Raji (cell line): Measurements from ENCODE around the gene CHST12.

Experiments used
- POLR2A ChIP-seq: IDR thresholded peaks from 2 replicates; pipeline ENCODE4 v1.6.1; 2011; ENCODE audit warnings: low read depth, low read length, control low read depth; ENCODE audit not compliant: insufficient read depth

Gene CHST12

DNA sequence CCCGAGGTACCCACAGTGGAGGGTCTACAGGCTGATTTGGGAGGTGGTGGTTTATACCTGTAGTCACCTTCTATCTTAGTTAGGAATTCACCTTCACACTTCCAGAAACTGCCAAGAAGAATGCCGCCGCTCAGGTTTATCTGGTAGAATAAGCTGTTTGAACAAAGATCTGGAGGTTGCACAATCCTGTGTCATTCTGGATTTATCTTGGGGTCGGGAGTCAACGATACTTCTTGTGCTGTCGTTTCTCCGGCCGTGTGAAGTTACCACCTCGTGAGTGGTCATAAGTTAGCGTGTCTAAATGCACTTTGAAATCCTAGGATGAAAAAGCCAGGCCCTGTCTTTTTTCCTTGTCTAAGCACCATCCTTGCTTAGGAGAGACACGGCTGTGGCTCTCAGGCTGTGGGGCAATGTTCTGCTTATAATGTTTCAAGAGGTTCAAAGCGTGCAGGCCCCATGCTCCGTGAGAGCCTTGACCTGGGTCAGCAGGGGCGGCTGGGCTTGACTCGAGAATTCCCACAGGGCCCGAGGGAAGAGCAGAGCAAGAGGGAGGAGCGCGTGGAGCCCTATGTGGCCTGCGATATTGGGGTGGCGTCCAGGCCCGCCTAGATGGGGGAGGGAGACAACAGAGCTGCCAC is 37.3 kb downstream of the CHST12 start:
- no peak for TF ChIP-seq POLR2A

DNA sequence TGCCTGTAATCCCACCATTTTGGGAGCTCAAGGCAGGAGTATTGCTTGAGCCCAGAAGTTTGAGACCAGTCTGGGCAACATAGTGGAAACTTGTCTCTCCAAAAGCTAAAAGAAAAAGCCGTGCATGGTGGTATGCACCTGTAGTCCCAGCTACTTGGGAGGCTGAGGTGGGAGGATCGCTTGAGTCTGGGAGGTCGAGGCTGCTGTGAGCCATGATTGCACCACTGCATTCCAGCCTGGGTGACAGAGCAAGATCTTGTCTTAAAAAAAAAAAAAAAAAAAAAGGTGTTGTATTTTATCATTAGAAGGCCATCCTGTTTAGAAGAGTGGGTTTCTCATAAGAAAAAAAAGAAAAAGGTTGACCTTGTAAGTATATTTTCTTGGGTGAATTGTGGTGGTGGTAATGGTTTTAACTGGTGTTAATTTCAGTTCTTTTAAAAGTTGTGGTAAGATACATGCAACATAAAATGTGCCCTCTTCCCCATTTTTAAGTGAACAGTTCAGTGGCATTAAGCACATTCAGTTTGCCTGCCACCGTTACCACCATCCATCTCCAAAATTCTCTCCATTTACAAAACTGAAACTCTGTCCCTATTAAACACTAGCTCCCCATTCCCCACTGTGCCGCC is 38.1 kb downstream of the CHST12 start:
- no peak for TF ChIP-seq POLR2A

DNA sequence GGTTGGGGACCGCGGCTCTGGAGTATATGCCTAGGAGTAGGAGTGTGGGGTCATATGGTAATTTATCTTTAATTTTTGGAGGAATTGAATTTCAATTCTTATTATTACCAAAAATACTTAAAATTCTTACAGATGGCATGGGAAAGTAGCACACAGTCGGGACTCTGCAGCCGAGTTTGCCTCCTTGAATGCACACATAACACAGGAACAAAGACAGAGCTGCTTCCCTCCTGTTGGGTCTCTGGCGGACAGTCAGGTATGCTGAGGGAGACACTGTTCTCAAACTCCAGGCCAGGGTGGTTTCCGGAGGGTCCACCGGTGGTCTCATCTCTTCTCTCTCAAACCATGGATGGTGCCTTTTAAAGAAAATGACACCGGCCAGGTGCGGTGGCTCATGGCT is 40.1 kb downstream of the CHST12 start:
- no peak for TF ChIP-seq POLR2A

DNA sequence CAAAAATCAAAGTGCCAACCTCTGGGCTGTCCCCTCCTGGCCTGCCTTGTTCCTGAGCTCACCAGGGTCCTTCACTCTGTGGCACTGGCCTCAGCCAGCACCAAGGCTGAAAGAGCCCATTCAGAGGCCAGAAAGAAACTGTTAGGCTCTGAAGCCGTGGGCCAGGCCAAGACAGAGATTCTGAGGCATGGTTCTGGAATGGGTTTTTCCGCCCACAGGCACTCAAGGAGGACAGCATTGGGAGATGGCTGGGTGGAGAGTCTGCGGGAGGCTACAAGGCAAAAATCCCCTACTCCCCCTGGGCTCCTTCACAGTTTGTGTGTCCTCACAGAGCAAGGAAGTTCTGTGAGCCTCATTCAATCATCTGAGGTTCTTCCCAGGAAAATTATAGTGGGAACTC is 41.1 kb downstream of the CHST12 start:
- no peak for TF ChIP-seq POLR2A

DNA sequence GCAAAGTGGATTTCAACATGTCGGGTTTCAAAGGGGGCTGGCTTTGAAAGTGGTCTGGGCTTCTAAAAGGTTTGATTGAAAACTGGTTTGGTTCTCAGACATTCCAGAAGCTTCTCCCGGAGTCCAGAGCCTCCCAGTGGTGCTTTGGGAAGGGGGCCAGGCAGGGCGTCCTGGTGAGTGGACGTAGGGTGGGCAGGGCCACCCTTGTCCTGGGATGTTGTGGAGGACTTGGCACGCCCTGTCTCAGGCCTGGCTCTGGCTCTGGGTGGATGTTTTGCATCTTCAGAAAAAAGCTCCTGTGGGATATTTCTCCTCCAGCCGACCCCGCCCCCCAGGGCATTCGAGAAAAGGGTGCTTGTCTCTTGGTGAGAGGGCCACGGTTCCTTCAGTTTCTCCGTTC is 41.6 kb downstream of the CHST12 start:
- TF ChIP-seq POLR2A: no peak

DNA sequence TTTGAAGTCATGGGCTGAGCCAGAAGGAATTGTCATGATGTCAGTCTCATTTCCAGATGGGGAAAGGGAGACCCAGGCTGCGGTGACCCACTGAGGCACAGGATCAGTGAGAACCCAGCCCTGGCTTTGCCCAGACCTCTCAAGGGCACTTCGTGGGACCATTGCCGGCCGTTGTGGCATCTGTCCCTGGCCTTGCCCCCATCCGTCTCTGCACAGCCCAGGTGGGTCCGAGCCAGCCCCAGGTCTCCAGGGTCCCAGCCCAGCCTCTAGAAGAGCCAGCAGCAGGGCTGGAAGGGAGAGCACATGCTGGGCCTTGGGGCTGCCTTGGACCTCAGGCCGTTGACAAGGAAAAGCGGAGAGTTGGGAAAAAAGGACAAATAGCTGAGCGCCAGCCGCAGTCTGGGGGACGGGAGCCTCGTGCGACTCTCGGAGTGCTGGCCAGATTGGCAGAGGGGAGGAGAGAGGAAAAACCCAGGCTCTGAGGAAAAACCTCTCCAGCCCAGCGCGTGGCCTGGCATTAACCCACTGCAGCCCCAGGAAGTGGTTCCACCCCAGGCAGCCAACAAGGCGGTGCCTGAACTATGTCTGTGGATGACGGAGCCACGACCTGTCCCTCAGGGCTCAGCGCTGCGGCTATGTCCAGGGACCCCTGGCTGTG is 42.6 kb downstream of the CHST12 start:
- no peak for TF ChIP-seq POLR2A

DNA sequence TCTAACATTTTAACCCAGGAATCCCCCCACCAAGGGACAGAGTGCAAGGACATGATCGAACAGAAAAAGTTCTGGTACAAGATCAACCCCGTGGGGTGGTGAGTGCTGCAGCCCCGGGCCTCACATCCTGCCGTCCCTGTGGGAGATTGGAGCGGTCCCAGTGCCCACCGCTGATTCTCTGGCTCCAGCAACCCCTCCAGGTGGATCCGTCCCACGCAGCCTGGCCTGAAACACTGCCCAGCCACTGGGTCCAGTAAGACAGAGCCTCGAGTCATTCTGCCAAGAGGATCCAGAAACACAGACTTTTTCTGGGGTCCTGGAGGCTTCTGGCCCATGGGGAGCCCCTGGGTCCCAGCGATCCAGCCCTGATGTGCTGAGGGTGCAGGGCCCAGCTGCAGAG is 43.3 kb downstream of the CHST12 start:
- TF ChIP-seq POLR2A: no peak

DNA sequence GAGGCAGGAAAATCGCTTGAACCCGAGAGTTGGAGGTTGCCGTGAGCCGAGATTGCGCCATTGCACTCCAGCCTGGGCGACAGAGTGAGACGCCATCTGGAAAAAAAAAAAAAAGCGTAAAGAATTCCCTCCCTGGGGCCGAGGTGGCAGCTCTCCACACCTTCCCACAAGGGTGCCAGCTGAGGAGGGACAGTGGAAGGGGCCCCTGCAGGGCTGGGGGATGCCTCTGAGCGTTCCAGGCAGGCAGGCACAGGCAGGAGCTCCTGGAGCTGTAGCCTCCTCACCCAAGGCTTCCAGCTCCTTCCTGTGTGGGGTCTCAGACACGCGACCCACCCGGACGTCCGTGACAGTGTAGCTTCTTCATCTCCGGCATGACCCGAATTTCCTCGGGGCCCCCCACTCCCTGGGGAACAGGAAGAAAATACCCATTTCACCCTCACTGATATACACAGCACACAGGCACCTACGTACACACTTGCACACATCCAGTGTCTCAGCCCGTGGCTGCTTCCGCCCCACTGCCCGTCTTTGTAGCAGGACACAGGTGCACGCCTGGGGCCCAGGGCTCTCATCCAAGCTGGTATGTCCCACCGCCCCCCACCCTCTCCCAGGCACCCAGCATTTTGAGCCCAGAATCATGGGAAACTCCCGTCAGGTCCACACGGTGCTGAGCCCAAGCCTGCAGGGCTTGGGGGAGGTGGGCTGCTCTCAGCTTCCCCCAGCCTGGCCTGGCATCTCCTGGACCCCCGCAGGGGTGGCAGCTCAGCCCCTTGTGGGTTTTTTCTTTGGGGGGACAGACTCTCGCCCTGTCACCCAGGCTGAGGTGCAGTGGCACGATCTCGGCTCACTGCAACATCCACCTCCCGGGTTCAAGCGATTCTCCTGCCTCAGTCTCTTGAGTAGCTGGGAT is 47.0 kb downstream of the CHST12 start:
- TF ChIP-seq POLR2A: no peak

DNA sequence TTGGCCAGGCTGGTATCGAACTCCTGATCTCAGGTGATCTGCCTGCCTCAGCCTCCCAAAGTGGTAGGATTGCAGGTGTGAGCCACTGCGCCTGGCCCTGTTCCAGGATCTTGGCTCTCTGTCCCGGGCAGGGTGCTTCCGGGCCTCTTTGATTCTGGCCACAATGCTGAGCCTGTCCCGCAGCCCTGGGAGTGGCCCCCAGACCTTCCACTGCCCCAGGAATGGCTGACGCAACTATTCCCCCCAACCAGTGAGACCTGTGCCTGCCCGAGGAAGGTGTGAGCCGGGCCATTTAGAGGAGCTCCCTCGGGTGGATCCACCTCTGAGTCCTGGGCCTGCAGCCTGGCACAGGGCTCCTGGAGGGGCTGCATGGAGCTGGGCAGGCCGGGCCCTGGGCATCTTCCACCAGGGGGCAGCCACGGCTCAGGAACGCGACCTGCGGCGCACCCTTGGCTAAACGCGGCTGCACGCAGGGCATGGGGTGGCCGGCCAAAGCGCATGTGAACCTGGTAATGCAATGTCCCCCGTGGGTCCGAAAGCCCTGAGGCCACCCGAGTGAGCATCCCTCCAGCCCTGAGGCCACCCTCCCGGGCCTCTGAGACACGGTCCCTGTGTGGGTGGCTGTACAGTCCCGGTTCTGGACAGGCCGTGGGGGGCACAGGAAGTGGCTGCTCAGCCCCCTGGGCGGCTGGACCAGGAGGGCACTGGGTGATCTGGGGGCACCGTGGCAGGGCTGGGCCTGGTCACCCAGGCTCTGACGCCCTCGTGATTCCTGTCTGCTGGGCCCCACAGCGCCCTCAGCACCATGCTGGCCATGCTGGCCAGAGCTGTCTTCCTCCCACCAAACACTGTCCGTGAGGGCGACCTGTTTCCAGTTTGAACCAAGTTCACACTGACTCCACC is 48.0 kb downstream of the CHST12 start:
- TF ChIP-seq POLR2A: 0 out of 2 replicates have a peak, but pooled peaks have one; percentile 11

DNA sequence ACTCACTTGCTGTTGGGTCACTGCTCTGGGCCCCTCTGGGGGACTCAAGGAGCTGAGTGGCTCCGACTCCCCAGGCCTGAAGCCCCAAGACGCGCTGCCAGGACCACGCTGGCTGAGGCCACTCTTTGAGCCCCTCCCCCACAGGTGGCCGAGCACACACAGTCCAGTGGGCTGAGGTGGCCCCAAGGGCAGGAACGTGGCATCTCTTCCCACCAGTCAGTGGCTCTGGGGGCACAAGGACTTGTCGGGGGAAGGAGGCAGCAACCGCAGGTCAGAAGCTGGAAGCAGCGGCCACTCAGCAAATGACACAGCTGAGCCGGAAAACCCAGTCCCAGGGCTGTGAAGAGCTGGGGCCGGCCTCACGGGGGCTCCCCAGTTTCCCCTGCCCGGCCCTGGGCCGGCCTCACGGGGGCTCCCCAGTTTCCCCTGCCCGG is 48.7 kb downstream of the CHST12 start:
- no peak for TF ChIP-seq POLR2A

DNA sequence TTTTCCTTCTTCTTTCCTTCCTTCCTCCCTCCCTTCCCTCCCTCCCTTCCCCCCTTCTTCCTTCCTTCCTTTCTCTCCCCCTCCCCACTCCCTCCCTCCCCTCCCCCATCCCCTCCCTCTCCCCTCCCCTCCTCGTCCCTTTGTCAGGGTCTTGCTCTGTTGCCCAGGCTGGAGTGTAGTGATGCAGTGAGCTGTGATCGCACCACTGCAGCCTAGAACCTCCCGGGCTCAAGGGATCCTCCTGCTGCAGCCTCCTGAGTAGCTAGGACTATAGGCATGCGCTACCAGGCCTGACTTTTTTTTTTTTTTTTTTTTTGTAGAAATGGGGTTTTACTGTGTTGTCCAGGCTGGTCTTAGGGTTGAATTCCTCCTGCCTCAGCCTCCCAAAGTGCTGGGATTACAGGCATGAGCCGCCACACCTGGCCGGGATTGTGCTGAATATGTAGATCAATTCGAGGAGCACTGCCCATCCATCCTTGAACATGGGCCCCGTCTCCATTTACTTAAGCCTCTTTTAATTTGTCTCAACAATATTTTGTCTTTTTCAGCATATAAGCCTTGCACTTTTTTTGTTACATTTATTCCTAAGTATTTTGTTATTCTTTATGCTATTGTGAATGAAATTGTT is 49.3 kb downstream of the CHST12 start:
- TF ChIP-seq POLR2A: no peak

DNA sequence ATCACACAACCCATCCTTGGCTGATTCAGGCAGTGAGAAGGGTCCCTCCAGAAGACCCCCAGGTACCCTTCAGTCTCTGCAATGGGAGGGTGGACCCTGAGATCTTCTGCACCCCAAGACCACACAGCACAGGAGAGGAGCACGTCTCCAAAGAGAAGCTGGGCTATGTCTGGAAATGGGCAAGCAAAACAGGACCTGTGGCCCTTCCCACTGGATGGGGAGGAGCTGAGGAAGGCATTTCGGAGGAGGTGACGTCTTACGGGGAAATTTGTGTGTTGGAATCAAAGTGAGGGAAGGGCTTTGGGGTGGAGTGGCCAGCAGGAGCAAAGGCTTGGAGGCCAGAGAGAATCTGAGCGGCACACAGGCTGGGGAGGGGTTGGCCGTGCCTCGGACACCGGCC is 56.3 kb downstream of the CHST12 start:
- TF ChIP-seq POLR2A: no peak

DNA sequence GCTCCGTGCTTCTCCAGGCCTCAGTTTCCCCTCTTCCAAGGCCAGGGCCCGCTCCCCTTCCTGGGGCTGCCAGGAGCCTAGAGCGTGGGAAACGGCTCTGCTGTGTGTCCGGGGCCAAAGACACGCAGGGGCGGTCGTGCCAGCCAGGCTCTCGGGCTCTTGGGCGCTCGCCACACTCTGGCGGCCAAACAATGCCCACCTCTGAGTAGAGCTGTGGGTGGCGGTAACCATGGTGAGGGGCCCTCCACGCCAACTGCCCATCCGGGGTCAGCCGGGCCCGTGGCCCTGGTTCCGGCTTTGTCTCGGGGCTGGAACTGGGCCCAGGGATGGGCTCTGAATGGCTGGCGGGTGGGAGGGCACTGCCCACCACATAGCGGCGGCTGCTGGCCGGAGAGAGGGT is 56.8 kb downstream of the CHST12 start:
- no peak for TF ChIP-seq POLR2A

DNA sequence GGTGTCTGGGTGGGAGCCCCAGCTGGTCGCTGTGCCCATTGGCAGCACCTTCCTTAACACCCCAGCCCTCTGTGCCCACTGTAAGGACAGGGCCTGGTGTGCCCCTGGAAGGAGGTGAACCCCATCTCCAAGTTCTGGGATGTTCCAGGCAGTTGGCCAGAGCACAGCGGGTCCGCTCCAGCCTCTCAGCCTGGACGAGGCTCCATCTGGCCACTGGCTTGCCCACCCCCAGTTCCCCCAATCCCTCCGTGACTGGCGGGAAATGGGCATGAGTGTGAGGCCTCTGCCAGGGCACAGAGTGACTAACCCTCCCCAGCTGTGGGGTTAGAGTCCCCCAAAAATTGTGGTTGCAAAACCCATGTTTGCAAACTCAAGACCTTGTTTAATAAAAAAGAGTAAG is 57.2 kb downstream of the CHST12 start:
- no peak for TF ChIP-seq POLR2A

DNA sequence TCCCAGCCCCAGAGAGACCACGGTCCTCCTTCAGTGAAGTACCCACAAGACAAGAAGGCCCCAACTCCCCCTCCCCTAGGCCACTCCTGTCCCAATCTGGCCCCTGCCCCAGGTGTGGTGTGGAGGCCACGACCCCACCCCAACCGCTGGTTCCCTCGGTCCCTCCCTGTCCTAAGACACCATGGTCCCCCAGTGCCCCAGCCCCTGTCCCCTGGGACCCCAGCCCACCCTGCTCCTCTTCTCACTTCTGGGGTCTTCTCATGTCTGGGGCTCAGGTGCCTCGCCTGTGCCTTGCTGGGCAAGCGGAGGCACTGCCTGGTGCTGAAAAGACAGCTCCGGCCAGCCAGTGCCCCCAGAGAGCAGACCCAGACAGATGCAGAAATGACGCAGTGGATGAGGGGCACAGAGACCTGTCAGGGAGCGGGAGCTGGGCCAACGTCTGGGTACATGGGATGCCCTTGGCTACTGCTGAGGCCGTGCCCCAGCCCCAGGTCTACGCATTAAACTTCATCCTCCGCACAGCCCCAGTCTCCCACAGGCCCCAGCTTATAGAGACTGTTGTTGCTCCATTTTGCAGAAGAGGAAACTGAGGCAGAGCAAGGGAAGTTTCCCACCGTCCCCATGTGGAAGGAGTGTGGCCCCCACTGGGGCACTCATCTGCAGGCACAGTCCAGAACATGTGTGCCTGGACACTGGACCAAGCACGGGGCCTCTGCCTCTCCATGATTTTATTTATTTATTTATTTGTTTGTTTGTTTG is 58.0 kb downstream of the CHST12 start:
- no peak for TF ChIP-seq POLR2A
